COLO829 (cell line): ENCODE measurements around the gene HLA-DOB.

Experiments used
- DNase-seq: peaks from one replicate; pipeline ENCODE4 v3.0.0; 2012; ENCODE audit warnings: low spot score

The HLA-DOB gene

GRCh38 chr6:32843331-32843978, 26.7 kb upstream of the HLA-DOB start:
- DNase-seq = no peak

- no peak for DNase-seq
Observed at GRCh38 chr6:32842690-32843089, 25.9 kb upstream of the HLA-DOB start.

GRCh38 chr6:32842021-32842650, 25.3 kb upstream of the HLA-DOB start:
- DNase-seq = no peak

GRCh38 chr6:32840604-32841246, 23.9 kb upstream of the HLA-DOB start:
- no peak for DNase-seq

GRCh38 chr6:32839356-32839755, 22.6 kb upstream of the HLA-DOB start:
- no peak for DNase-seq

- peak; percentile 94 for DNase-seq
Observed at GRCh38 chr6:32838114-32838958, 21.5 kb upstream of the HLA-DOB start, which contains the start of gene TAP2. TAP2 (minus strand) TSS chr6:32838739; CDS start chr6:32838233, 506 bp downstream.

- no peak for DNase-seq
Observed at GRCh38 chr6:32837651-32838113, 20.9 kb upstream of the HLA-DOB start.

- DNase-seq = no peak
Observed at GRCh38 chr6:32836873-32837272, 20.1 kb upstream of the HLA-DOB start.

- no peak for DNase-seq
Observed at GRCh38 chr6:32835167-32835893, 18.5 kb upstream of the HLA-DOB start.

GRCh38 chr6:32833664-32834063, 16.9 kb upstream of the HLA-DOB start:
- DNase-seq = no peak

- no peak for DNase-seq
Observed at GRCh38 chr6:32832535-32832934, 15.7 kb upstream of the HLA-DOB start.

- no peak for DNase-seq
Observed at GRCh38 chr6:32830936-32831335, 14.1 kb upstream of the HLA-DOB start.

- DNase-seq = no peak
Observed at GRCh38 chr6:32830017-32830416, 13.2 kb upstream of the HLA-DOB start.

- DNase-seq = no peak
Observed at GRCh38 chr6:32829495-32829894, 12.7 kb upstream of the HLA-DOB start.

GRCh38 chr6:32827025-32827424, 10.2 kb upstream of the HLA-DOB start:
- DNase-seq = no peak

- peak; percentile 78 for DNase-seq
Observed at GRCh38 chr6:32825966-32826365, 9.2 kb upstream of the HLA-DOB start.

GRCh38 chr6:32819729-32820128, 2.9 kb upstream of the HLA-DOB start:
- DNase-seq = peak; percentile 96

- no peak for DNase-seq
Observed at GRCh38 chr6:32818867-32819266, 2.1 kb upstream of the HLA-DOB start.

GRCh38 chr6:32815996-32816395, 806 bp downstream of the HLA-DOB start:
- DNase-seq = no peak

GRCh38 chr6:32815115-32815514, 1.7 kb downstream of the HLA-DOB start:
- DNase-seq = no peak

GRCh38 chr6:32814145-32814544, 2.7 kb downstream of the HLA-DOB start:
- no peak for DNase-seq

GRCh38 chr6:32809171-32809570, 7.6 kb downstream of the HLA-DOB start:
- no peak for DNase-seq
